IPS-NIHi7 (cell line): ENCODE measurements around the gene FBXO47.

Experiments
- DNase-seq: peaks from one replicate; pipeline ENCODE4 v3.0.0; 2012; ENCODE audit warnings: mixed read lengths; ENCODE audit errors: extremely low spot score

Gene FBXO47

GRCh38 chr17:38905375-38905774, 61.8 kb downstream of the FBXO47 start:
- DNase-seq: no peak

DNA sequence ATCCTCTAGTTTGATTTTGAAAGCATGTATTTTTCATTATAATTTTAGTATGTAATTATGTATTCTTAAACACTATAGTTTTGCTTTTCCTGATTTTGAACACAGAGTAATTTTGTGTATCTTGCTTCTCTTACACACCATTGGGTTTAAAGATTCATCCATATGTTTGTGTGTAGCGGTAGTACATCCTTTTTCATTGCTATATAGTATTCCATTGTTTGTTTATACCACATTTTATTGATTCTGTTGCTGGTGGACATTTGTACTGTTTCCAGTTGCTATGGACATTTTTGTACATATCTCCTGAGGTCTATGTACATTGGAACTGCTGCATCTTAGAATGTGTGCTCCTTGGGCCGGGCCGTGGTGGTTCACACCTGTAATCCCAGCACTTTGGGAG, 62.3 kb downstream of the FBXO47 start:
- DNase-seq: no peak

GRCh38 chr17:38903404-38903803, 63.8 kb downstream of the FBXO47 start:
- DNase-seq: no peak

DNA sequence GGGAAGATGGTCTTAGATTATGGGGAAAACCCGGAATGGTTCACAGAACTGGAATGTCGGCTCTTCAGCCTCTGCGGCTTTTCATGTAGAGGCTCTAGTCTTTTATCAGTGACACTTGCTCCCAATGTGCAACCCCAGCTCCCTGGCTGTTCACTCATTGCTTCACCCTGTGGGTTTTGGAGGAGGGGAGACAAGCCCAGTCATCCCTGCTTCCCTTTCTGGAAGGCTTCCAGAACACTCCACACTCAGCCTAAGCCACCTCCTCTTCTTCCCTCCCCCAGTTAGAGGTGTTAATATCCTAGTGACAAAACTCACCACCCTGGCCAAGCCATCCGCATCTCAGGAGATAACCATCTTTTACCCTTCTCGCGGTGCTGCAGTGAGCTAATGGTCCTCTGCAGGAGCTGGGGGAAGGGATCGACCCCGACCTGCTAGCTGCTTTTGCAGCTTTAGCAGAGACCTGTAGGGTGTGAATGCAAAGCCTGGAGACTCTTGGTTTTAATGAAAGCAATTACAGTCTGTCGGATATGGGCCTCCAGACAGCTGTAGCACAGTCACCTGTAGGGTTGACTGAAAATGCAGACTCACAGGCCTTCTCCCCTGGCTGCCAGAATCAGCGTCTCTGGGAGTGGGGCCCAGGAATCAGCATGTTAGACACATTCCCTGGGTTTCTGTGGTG, 66.1 kb downstream of the FBXO47 start:
- no peak for DNase-seq

- no peak for DNase-seq
Observed at GRCh38 chr17:38899421-38899820, 67.8 kb downstream of the FBXO47 start.

GRCh38 chr17:38898812-38899348, 68.3 kb downstream of the FBXO47 start:
- no peak for DNase-seq

DNA sequence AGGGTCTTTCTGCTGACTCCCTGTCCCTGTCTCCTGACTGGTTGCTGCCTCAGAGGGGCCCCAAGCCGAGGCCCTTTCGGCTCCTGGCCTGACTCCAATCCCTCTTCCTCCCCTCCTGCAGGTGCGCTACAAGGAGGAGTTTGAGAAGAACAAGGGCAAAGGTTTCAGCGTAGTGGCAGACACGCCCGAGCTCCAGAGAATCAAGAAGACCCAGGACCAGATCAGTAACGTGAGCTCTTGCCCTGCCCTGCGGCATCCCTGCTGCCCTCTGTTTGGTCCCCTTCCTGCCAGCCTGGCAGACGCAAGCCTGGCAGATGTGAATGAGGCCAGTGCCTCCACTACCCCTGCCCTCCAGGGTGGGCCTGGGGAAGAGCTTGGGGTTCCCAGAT, 68.9 kb downstream of the FBXO47 start:
- no peak for DNase-seq

DNA sequence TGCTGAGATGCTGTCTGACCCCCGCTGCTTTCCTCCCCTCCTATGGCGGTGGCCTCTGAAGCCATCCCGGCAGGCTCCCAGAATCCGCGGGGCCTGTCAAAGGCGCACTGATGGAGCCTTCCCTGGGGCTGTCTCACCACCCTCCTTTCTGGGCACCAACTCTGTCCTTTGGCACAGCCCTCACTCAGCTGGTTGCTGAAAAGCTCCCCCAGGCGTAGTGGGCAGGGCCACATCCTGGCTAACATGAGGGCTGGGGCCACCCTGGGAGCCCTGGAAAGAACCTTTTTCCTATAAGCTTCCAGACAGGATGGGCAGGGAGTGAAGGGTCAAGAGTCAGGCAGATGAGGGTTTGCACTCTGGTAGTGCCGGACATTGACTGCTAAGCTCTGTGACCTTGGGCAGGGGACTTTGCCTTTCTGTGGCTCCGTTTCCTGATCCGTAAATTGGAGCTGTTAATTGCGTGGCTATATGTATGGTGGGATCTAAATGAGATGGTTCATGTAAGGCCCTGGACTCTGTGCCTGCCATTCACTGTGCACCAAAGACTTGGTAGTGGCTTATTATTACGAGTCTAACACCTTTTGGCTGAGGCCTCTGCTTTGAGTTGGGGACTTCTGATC, 69.4 kb downstream of the FBXO47 start:
- DNase-seq: no peak

- DNase-seq: no peak
Observed at GRCh38 chr17:38897176-38897575, 70.0 kb downstream of the FBXO47 start.

GRCh38 chr17:38896346-38896954, 70.8 kb downstream of the FBXO47 start:
- DNase-seq: no peak

DNA sequence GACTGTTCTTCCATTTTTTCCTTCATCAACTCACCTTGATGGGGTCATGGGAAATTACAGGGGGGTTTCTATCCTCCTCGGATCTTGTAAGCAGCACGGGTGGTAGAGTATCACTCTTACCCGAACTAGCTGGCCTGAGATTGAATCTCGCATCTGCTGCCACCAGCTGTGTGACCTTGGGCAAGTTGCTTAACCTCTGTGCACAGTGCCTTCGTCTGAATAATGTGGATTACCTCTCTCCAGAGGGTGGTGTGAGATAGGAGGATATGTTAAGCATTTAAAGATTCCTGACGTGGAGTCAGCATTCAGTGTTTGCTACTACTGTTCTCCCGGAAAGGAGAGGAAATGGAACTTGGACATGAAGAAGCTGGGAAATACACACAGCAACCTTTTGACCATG, 72.9 kb downstream of the FBXO47 start:
- no peak for DNase-seq

GRCh38 chr17:38893607-38894006, 73.6 kb downstream of the FBXO47 start:
- DNase-seq: no peak

GRCh38 chr17:38893113-38893512, 74.1 kb downstream of the FBXO47 start:
- no peak for DNase-seq

DNA sequence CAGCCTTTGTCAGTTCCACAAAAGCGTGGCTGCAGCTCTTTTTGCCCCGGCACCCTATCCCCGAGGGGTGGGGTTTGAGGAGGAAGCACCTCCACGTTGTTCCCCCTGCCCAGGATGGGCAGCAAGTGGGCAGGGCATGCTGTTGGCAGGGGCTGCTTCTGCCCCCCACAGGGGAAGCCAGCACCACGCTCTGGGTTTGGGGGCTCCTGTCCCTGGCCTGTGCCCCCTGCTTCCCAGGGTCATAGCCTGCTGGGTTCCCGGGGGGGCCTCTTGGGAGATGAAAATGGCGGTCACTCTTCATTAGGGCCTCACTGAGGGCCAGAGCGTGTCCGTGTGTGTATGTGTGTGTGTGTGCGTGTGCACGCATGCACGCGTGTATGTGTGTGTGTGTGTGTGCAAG, 74.6 kb downstream of the FBXO47 start:
- no peak for DNase-seq

- DNase-seq: no peak
Observed at GRCh38 chr17:38892083-38892482, 75.1 kb downstream of the FBXO47 start.

GRCh38 chr17:38891441-38891840, 75.8 kb downstream of the FBXO47 start:
- no peak for DNase-seq

- no peak for DNase-seq
Observed at GRCh38 chr17:38890410-38890746, 76.8 kb downstream of the FBXO47 start.

GRCh38 chr17:38889745-38890409, 77.3 kb downstream of the FBXO47 start:
- DNase-seq: no peak

DNA sequence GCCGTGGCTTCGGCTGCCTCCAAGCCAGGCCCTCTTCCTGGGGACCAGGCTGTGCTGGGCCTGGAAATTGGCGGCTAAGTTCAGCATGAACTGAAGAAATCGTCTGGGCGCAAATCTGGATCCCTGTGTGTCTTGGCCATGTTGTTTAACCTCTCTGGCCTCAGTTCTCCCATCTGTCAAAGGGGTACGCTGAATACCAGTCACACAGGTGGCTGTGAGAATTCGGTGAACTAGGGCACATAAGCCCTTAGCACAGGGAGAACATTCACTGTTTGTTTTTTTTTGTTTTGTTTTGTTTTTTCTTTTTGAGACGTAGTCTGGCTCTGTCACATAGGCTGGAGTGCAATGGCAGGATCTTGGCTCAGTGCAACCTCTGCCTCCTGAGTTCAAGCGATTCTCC, 78.4 kb downstream of the FBXO47 start:
- no peak for DNase-seq

DNA sequence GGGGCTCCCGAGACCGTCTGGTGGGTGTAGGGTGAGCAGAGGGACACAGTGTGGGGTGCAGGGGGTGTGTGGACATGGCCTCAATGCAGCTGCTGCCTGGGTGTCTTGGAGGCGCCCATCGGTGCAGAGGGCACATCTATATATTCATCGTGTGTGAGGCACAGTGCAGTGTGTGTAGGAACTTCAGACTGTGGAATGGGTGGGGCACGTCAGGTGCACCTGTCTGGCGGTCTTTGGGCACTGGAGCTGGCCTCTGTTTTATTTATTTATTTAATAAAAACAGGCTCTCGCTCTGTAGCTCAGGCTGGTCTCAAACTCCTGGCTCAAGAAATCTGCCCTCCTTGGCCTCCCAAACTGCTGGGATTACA, 80.6 kb downstream of the FBXO47 start:
- no peak for DNase-seq
